GM18517 (cell line): Measurements from ENCODE around the gene RGS10.
"Not testable (repeated sequence)": the region's sequence is repeated elsewhere in the genome, so short reads cannot be mapped to it uniquely, and the experiment has no call there.

ENCODE experiments used
- ATAC-seq: cut with Tn5 transposase; IDR thresholded peaks from one replicate; pipeline ENCODE4 v1.9.1; 2021; ENCODE audit warnings: mild to moderate bottlenecking, moderate library complexity; ENCODE audit not compliant: unreplicated experiment

RGS10 gene

GRCh38 chr10:119542357-119542987 is at the start of gene RGS10:
RGS10 (minus strand) TSS chr10:119542719; CDS start chr10:119542638, 81 bp downstream.
- peak; percentile 39 for ATAC-seq

- ATAC-seq: no peak
Observed at GRCh38 chr10:119588071-119588470, 45.6 kb upstream of the RGS10 start.

GRCh38 chr10:119578355-119578754 is 35.8 kb upstream of the RGS10 start:
- no peak for ATAC-seq

GRCh38 chr10:119575991-119576390 is 33.5 kb upstream of the RGS10 start:
- no peak for ATAC-seq

- ATAC-seq: no peak
Observed at GRCh38 chr10:119575506-119575905, 33.0 kb upstream of the RGS10 start.

- ATAC-seq: no peak
Observed at GRCh38 chr10:119567978-119568377, 25.5 kb upstream of the RGS10 start.

GRCh38 chr10:119562097-119562496 is 19.6 kb upstream of the RGS10 start:
- no peak for ATAC-seq

GRCh38 chr10:119559511-119559910 is 17.0 kb upstream of the RGS10 start:
- not testable (repeated sequence) for ATAC-seq

- not testable (repeated sequence) for ATAC-seq
Observed at GRCh38 chr10:119556081-119556480, 13.6 kb upstream of the RGS10 start.

- no peak for ATAC-seq
Observed at GRCh38 chr10:119555178-119555784, 12.8 kb upstream of the RGS10 start.

- ATAC-seq: no peak
Observed at GRCh38 chr10:119550827-119551226, 8.3 kb upstream of the RGS10 start.

- ATAC-seq: no peak
Observed at GRCh38 chr10:119549247-119549999, 6.9 kb upstream of the RGS10 start.

GRCh38 chr10:119546009-119546408 is 3.5 kb upstream of the RGS10 start:
- ATAC-seq: no peak

- ATAC-seq: no peak
Observed at GRCh38 chr10:119545310-119545709, 2.8 kb upstream of the RGS10 start.

GRCh38 chr10:119543814-119544642 is 1.5 kb upstream of the RGS10 start:
- ATAC-seq: no peak

- ATAC-seq: peak; percentile 34
Observed at GRCh38 chr10:119542988-119543813, 682 bp upstream of the RGS10 start.

- peak; percentile 14 for ATAC-seq
Observed at GRCh38 chr10:119541459-119542356, 811 bp downstream of the RGS10 start.

GRCh38 chr10:119541046-119541445 is 1.5 kb downstream of the RGS10 start:
- ATAC-seq: no peak

GRCh38 chr10:119540038-119540437 is 2.5 kb downstream of the RGS10 start:
- ATAC-seq: no peak
